Activated naive CD4-positive, alpha-beta T cell treated with anti-CD3 and anti-CD28 coated beads for 36 hours (primary cell): ENCODE measurements around the gene PARD3B. TPM values are rescaled to one million over a fixed set of nuclear protein-coding genes. Genes with fewer than 3 reads are reported as not detected.

Experiments used
- CTCF ChIA-PET: fragments of 350-600 bp; sonication (Branson Sonifier 250); formaldehyde crosslinking; loops from one replicate; lab custom pipeline; 2021; ENCODE audit warnings: antibody characterized with exemption; lab: Charles Lee
- DNase-seq: peaks from one replicate; pipeline ENCODE4 v3.0.0-alpha.2; 2020
- H3K27ac Mint-ChIP-seq: one replicate; pipeline ENCODE4 v1.8.0; 2021; ENCODE audit warnings: mild to moderate bottlenecking, mixed read lengths
- H3K27me3 Mint-ChIP-seq: one replicate; pipeline ENCODE4 v1.8.0; 2021; ENCODE audit warnings: low read depth, mixed read lengths
- H3K36me3 Mint-ChIP-seq: one replicate; pipeline ENCODE4 v1.8.0; 2021; ENCODE audit warnings: low read depth, mixed read lengths
- H3K4me1 Mint-ChIP-seq: one replicate; pipeline ENCODE4 v1.8.0; 2021; ENCODE audit warnings: low read depth, mixed read lengths
- H3K4me3 Mint-ChIP-seq: one replicate; pipeline ENCODE4 v1.8.0; 2021; ENCODE audit warnings: mild to moderate bottlenecking, moderate library complexity, mixed read lengths
- H3K9me3 Mint-ChIP-seq: one replicate; pipeline ENCODE4 v1.8.0; 2021; ENCODE audit warnings: mixed read lengths
- intact Hi-C: fragments of 100-400 bp; cut with micrococcal nuclease; formaldehyde crosslinking; loops from one replicate; pipeline ENCODE4 v1.15.1; 2023
- total RNA-seq, 2 experiments: library from RNA; stranded (reverse); gene quantifications; one replicate each; pipeline ENCODE4 v1.2.3, GENCODE V29; 2021

PARD3B gene
- total RNA-seq, 2 experiments from 2014 or later: 0.15 to 0.43 TPM

- DNase-seq: no peak
- CTCF ChIA-PET: no interaction called here
- Mint-ChIP-seq H3K4me1 (peaks cover 34% of the 10 kb centered on the region), H3K27me3 (no peaks in the 10 kb centered on the region), H3K4me3 (no peak overlapping the region), H3K36me3 (no peaks in the 10 kb centered on the region), H3K27ac (no peak overlapping the region), H3K9me3 (no peaks in the 10 kb centered on the region)
- intact Hi-C loops: no loop called here
Measured at GRCh38 chr2:205089958-205090357, 544.7 kb downstream of the PARD3B start.

- CTCF ChIA-PET: no interaction called here
Measured at GRCh38 chr2:205091411-205091810, 546.1 kb downstream of the PARD3B start.

GRCh38 chr2:205094031-205094430 lies 548.8 kb downstream of the PARD3B start:
- Mint-ChIP-seq H3K4me3 (no peak overlapping the region), H3K36me3 (no peaks in the 10 kb centered on the region), H3K4me1 (peaks cover 30% of the 10 kb centered on the region), H3K27ac (no peak overlapping the region), H3K27me3 (no peaks in the 10 kb centered on the region), H3K9me3 (no peaks in the 10 kb centered on the region)
- intact Hi-C loops: no loop called here
- no peak for DNase-seq
- CTCF ChIA-PET: no interaction called here

More at GRCh38 chr2:205091411-205091810, 546.1 kb downstream of the PARD3B start:
- Mint-ChIP-seq H3K4me3 (no peak overlapping the region), H3K36me3 (no peaks in the 10 kb centered on the region), H3K27ac (no peak overlapping the region), H3K9me3 (no peaks in the 10 kb centered on the region), H3K4me1 (peaks cover 37% of the 10 kb centered on the region), H3K27me3 (no peaks in the 10 kb centered on the region)
- DNase-seq: no peak
- intact Hi-C loops: no loop called here

- Mint-ChIP-seq H3K4me3 (no peak overlapping the region), H3K27ac (no peak overlapping the region), H3K9me3 (no peaks in the 10 kb centered on the region), H3K27me3 (no peaks in the 10 kb centered on the region), H3K36me3 (no peaks in the 10 kb centered on the region), H3K4me1 (no peaks in the 10 kb centered on the region)
- CTCF ChIA-PET: no interaction called here
- no peak for DNase-seq
- intact Hi-C loops: no loop called here
Measured at GRCh38 chr2:205103699-205104098, 558.4 kb downstream of the PARD3B start.

DNA sequence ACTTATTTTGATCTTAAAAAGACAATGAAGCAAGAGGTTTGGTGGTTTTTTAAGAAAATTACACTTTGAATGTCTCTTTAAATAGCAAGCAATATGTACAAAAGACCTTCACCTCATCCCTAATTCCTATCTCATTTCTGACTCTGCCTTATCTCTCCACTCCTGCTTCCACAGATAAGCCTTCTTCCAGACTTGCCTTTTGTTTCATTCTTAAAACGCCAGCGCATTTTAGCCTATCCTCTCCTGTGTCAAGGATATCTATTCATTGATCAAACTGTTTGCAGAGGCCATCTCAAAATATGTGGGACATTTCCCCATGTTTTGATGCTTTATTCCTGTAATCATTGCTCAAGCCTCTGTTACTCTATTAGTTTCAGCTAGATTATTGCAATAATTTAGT lies 562.5 kb downstream of the PARD3B start:
- Mint-ChIP-seq H3K9me3 (no peaks in the 10 kb centered on the region), H3K27me3 (no peaks in the 10 kb centered on the region), H3K4me3 (no peak overlapping the region), H3K4me1 (no peaks in the 10 kb centered on the region), H3K36me3 (no peaks in the 10 kb centered on the region), H3K27ac (no peak overlapping the region)
- CTCF ChIA-PET: interaction anchor here (1.8 kb wide), 1 partner anchor 9 kb away, joined by 5 read pairs; no protein-coding TSS in a partner anchor
- intact Hi-C loops: no loop called here
- no peak for DNase-seq

DNA sequence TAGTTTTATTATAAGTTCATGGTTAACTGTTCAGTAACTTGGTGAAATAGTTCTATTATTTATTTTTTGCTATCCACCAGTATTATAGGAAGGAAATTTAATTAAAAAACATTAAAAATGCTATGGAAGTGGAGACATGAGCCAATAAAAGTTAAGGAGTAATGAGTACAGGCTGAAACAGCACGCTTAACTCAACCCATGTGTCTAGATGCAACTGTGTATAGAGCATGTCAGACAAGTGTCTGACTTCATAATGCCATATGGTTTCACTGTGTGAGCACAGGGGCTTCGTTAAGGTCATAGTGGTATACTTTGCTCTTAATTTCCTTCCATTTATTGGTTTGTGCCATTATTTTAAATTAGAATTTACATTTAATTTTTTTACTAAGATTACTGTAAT lies 570.2 kb downstream of the PARD3B start:
- no peaks in the 10 kb centered on the region for H3K9me3 Mint-ChIP-seq
- intact Hi-C loops: no loop called here
- DNase-seq: no peak
- no peaks in the 10 kb centered on the region for H3K36me3 Mint-ChIP-seq
- no peaks in the 10 kb centered on the region for H3K27me3 Mint-ChIP-seq
- H3K4me1 Mint-ChIP-seq: peaks cover 5% of the 10 kb centered on the region
- CTCF ChIA-PET: interaction anchor here (0.7 kb wide), 1 partner anchor 125 kb away, joined by 4 read pairs; no protein-coding TSS in a partner anchor
- no peak overlapping the region for H3K4me3 Mint-ChIP-seq
- H3K27ac Mint-ChIP-seq: no peak overlapping the region

- CTCF ChIA-PET: no interaction called here
- intact Hi-C loops: no loop called here
Measured at GRCh38 chr2:205117125-205117524, 571.9 kb downstream of the PARD3B start.

DNA sequence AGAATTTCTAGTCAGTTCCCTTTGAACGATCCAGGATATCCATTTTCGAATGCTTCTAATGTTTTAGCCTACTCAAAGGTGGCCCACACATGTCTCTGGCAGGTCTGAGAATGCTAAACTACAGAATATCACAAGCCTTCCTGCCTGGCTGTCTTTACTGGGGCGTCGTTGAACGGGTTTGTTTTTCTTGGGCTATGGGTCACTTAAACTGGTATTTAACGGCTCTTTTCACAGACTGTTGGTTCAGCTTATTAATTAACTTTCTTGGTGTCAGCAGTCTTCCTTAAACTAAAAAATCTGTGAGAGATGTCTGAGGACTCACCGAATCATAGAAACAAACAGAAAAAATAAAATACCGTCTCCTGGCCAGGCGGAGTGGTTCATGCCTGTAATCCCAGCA lies 573.9 kb downstream of the PARD3B start:
- Mint-ChIP-seq H3K4me1 (peaks cover 5% of the 10 kb centered on the region), H3K4me3 (no peak overlapping the region), H3K27me3 (no peaks in the 10 kb centered on the region), H3K9me3 (peaks cover 1% of the 10 kb centered on the region), H3K36me3 (no peaks in the 10 kb centered on the region), H3K27ac (no peak overlapping the region)
- no peak for DNase-seq
- intact Hi-C loops: no loop called here
- CTCF ChIA-PET: interaction anchor here (0.7 kb wide), 1 partner anchor 41 kb away, joined by 3 read pairs; no protein-coding TSS in a partner anchor

More at GRCh38 chr2:205117125-205117524, 571.9 kb downstream of the PARD3B start:
- Mint-ChIP-seq H3K4me1 (peaks cover 5% of the 10 kb centered on the region), H3K27ac (no peak overlapping the region), H3K36me3 (no peaks in the 10 kb centered on the region), H3K4me3 (no peak overlapping the region), H3K27me3 (no peaks in the 10 kb centered on the region), H3K9me3 (peaks cover 1% of the 10 kb centered on the region)
- DNase-seq: no peak

DNA sequence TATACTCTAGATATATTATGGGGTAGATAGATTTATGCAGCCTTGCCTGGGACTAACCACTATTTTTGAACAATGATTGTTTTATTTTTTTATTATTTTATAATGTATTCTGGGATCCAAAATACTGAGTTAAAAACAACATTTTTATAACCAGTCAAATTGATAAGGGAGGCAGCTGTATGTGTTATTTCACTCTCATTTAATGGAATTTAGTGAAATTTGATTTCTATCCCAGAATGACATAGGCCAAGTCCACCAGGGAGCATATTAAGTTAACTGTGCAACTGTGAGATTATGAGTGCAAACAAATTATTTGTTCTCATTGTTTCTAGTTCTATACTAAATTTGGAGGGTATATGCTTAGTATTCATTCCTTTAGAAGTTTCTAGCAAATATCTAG lies 583.5 kb downstream of the PARD3B start:
- Mint-ChIP-seq H3K4me1 (peaks cover 18% of the 10 kb centered on the region), H3K27me3 (no peaks in the 10 kb centered on the region), H3K27ac (no peak overlapping the region), H3K36me3 (no peaks in the 10 kb centered on the region), H3K9me3 (no peaks in the 10 kb centered on the region), H3K4me3 (no peak overlapping the region)
- DNase-seq: no peak
- CTCF ChIA-PET: no interaction called here
- intact Hi-C loops: no loop called here

DNA sequence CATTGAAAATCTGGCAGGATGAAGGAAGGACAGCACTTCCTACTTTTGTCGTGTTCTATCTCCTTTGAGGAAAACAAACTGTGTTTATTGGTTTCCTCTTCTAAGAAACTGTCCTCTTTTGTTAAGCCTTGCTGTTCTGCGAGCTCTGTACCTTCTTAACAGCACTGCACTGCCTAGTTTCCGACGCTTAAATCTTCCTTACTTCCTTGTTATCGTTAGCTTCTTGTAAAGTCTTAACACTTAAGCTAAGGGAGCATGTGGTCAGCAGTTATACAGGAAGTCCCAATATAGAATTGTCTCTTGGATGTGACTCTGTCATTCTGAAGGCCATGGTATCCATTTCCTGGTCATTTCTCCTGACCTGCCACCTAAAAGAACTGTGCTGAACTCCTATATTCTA lies 584.3 kb downstream of the PARD3B start:
- Mint-ChIP-seq H3K9me3 (no peaks in the 10 kb centered on the region), H3K4me1 (peaks cover 18% of the 10 kb centered on the region), H3K27me3 (no peaks in the 10 kb centered on the region), H3K27ac (no peak overlapping the region), H3K4me3 (no peak overlapping the region), H3K36me3 (no peaks in the 10 kb centered on the region)
- CTCF ChIA-PET: interaction anchor here (1.2 to 1.4 kb wide), 2 partner anchors 11 to 12 kb away, joined by 3 to 5 read pairs; no protein-coding TSS in a partner anchor
- DNase-seq: no peak
- intact Hi-C loops: no loop called here

- H3K27me3 Mint-ChIP-seq: no peaks in the 10 kb centered on the region
- no peak overlapping the region for H3K4me3 Mint-ChIP-seq
- peaks cover 18% of the 10 kb centered on the region for H3K4me1 Mint-ChIP-seq
- CTCF ChIA-PET: interaction anchor here (0.9 to 1.4 kb wide), 5 partner anchors 11 to 260 kb away, joined by 3 to 5 read pairs (median 3); no protein-coding TSS in a partner anchor
- no peaks in the 10 kb centered on the region for H3K36me3 Mint-ChIP-seq
- no peaks in the 10 kb centered on the region for H3K9me3 Mint-ChIP-seq
- intact Hi-C loops: loop anchor here (1.0 kb wide), 2 partner anchors 259 to 805 kb away; no protein-coding TSS in a partner anchor
- H3K27ac Mint-ChIP-seq: no peak overlapping the region
- no peak for DNase-seq
Measured at GRCh38 chr2:205130111-205130829, 585.0 kb downstream of the PARD3B start.

GRCh38 chr2:205133544-205133943 lies 588.3 kb downstream of the PARD3B start:
- Mint-ChIP-seq H3K4me3 (no peak overlapping the region), H3K9me3 (peaks cover 1% of the 10 kb centered on the region), H3K27me3 (no peaks in the 10 kb centered on the region), H3K27ac (no peak overlapping the region), H3K4me1 (peaks cover 18% of the 10 kb centered on the region), H3K36me3 (no peaks in the 10 kb centered on the region)
- DNase-seq: no peak
- CTCF ChIA-PET: no interaction called here
- intact Hi-C loops: no loop called here

DNA sequence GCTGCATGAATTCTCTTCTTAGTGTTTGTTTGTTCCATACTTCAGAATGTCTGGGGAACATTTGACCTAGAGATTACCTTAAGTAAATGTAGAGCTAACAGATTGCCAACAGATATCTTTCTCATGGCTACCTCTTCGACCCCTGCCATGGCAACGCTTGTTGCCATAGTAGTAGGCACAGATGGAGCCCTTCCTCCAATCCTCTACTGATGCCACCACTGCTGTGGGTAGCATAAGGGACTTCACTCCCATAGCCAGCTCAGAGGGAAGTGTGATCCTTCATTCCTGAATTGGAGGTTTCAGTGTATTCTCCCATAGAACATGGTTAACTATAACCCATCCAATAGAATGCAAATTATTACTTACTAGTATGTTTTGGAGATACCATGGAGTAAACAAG lies 593.5 kb downstream of the PARD3B start:
- Mint-ChIP-seq H3K9me3 (peaks cover 1% of the 10 kb centered on the region), H3K36me3 (no peaks in the 10 kb centered on the region), H3K27me3 (no peaks in the 10 kb centered on the region), H3K27ac (no peak overlapping the region), H3K4me1 (peaks cover 4% of the 10 kb centered on the region), H3K4me3 (no peak overlapping the region)
- intact Hi-C loops: no loop called here
- no peak for DNase-seq
- CTCF ChIA-PET: no interaction called here
